GM12878 (cell line): ENCODE data around the gene FHL3. TPM values are rescaled to one million over a fixed set of nuclear protein-coding genes. Genes with fewer than 3 reads are reported as not detected.

Experiments
- ATF7 ChIP-seq: fragments of 450-650 bp; IDR thresholded peaks from 2 replicates; pipeline ENCODE4 v1.6.1; 2016; ENCODE audit warnings: low read depth, mild to moderate bottlenecking
- BCL11A ChIP-seq: IDR thresholded peaks from 2 replicates; pipeline ENCODE4 v1.6.1; 2011; ENCODE audit warnings: low read depth, low read length
- BMI1 ChIP-seq: fragments of 450-650 bp; IDR thresholded peaks from 2 replicates; pipeline ENCODE4 v1.6.1; 2016; ENCODE audit warnings: mild to moderate bottlenecking, moderate library complexity, borderline replicate concordance
- CBX5 ChIP-seq: sonication (generic); IDR thresholded peaks from 2 replicates; pipeline ENCODE4 v1.6.1; 2016; ENCODE audit warnings: low read depth, moderate library complexity, mild to moderate bottlenecking, inconsistent platforms
- CREM ChIP-seq: IDR thresholded peaks from 2 replicates; pipeline ENCODE4 v1.6.1; 2014; ENCODE audit warnings: antibody characterized with exemption, low read depth
- E2F8 ChIP-seq: fragments of 450-650 bp; IDR thresholded peaks from 2 replicates; pipeline ENCODE4 v1.6.1; 2018; ENCODE audit warnings: mild to moderate bottlenecking, low read depth, moderate library complexity; ENCODE audit not compliant: partially characterized antibody
- ESRRA ChIP-seq: IDR thresholded peaks from 2 replicates; pipeline ENCODE4 v1.6.1; 2012; ENCODE audit warnings: mild to moderate bottlenecking, low read length, improper control_type of control experiment
- GABPA ChIP-seq: IDR thresholded peaks from 2 replicates; pipeline ENCODE4 v1.6.1; 2014; ENCODE audit warnings: antibody characterized with exemption, low read depth, mild to moderate bottlenecking, inconsistent platforms
- HDGF ChIP-seq: fragments of 450-650 bp; IDR thresholded peaks from 2 replicates; pipeline ENCODE4 v1.6.1; 2016; ENCODE audit warnings: antibody characterized with exemption
- IKZF2 ChIP-seq, 2 experiments: fragments of 450-650 bp; IDR thresholded peaks; 2 replicates each; pipeline ENCODE4 v1.6.1; 2017; ENCODE audit warnings: mild to moderate bottlenecking in 2 of 2, moderate library complexity in 2 of 2
- IRF4 ChIP-seq: IDR thresholded peaks from 2 replicates; pipeline ENCODE4 v1.6.1; 2011; ENCODE audit warnings: low read depth, low read length
- IRF5 ChIP-seq: fragments of 450-650 bp; IDR thresholded peaks from 2 replicates; pipeline ENCODE4 v1.6.1; 2017; ENCODE audit warnings: borderline replicate concordance
- MEF2B ChIP-seq: fragments of 450-650 bp; IDR thresholded peaks from 2 replicates; pipeline ENCODE4 v1.6.1; 2018; ENCODE audit warnings: mild to moderate bottlenecking, moderate library complexity; ENCODE audit not compliant: partially characterized antibody, poor library complexity, severe bottlenecking
- MTA3 ChIP-seq: IDR thresholded peaks from 2 replicates; pipeline ENCODE4 v1.6.1; 2012; ENCODE audit warnings: low read length, inconsistent platforms, borderline replicate concordance
- NFYA ChIP-seq: IDR thresholded peaks from 2 replicates; pipeline ENCODE4 v1.6.1; 2011; ENCODE audit warnings: low read depth, mild to moderate bottlenecking, low read length, improper control_type of control experiment, borderline replicate concordance
- POLR2A ChIP-seq: IDR thresholded peaks from 2 replicates; pipeline ENCODE4 v1.6.1; 2011; ENCODE audit warnings: low read depth, mild to moderate bottlenecking, low read length
- RCOR1 ChIP-seq: conservative IDR thresholded peaks from 2 replicates; pipeline ENCODE4 v1.6.1; 2012; ENCODE audit warnings: low read depth, low read length, improper control_type of control experiment
- SMAD5 ChIP-seq: IDR thresholded peaks from 2 replicates; pipeline ENCODE4 v1.6.1; 2016; ENCODE audit warnings: antibody characterized with exemption, low read depth
- SPI1 ChIP-seq: IDR thresholded peaks from 2 replicates; pipeline ENCODE4 v1.6.1; 2011; ENCODE audit warnings: low read depth, mild to moderate bottlenecking, low read length, moderate library complexity, borderline replicate concordance; ENCODE audit not compliant: insufficient read depth
- TCF3 ChIP-seq: IDR thresholded peaks from 2 replicates; pipeline ENCODE4 v1.6.1; 2012; ENCODE audit warnings: low read depth, mild to moderate bottlenecking, low read length, borderline replicate concordance; ENCODE audit not compliant: insufficient read depth
- USF2 ChIP-seq: IDR thresholded peaks from 2 replicates; pipeline ENCODE4 v1.6.1; 2011; ENCODE audit warnings: low read depth, low read length, improper control_type of control experiment, borderline replicate concordance
- ZNF384 ChIP-seq: IDR thresholded peaks from 2 replicates; pipeline ENCODE4 v1.6.1; 2012; ENCODE audit warnings: low read depth, mild to moderate bottlenecking, low read length, improper control_type of control experiment, borderline replicate concordance
- ZNF592 ChIP-seq: fragments of 450-650 bp; IDR thresholded peaks from 2 replicates; pipeline ENCODE4 v1.6.1; 2017; ENCODE audit warnings: mild to moderate bottlenecking, moderate library complexity
- polyA plus RNA-seq, 11 experiments: library from polyadenylated mRNA; depleted of rRNA in 4 of 11; unstranded in 6 of 11; stranded (reverse) in 5 of 11; fragments of >200 nt; fragmentation: Nextera tagmentation in 4 of 11; fragmentation: Illumina TruSeq in 1 of 11; extraction: Ambion mirVana in 4 of 11; extraction: Trizol in 1 of 11; gene quantifications; 1 replicate in 1 of 11; 2 replicates in 10 of 11; pipeline versions ENCODE4 v1.2.1 to v1.2.3, GENCODE V29; 2011 to 2016; ENCODE audit warnings: inconsistent platforms in 2 of 11, missing spikeins in 2 of 11, low read depth in 1 of 11
- total RNA-seq, 4 experiments: library from RNA; depleted of rRNA in 3 of 4; stranded (reverse); fragments of >200 nt in 3 of 4; fragmentation: Illumina TruSeq in 1 of 4; extraction: Trizol in 1 of 4; gene quantifications; 2 replicates each; pipeline versions ENCODE4 v1.2.1 to v1.2.3, GENCODE V29; 2013 to 2021

FHL3 gene
- total and polyA plus RNA-seq, 10 of the 15 experiments (the other 5 are each of a cell fraction or from before 2014, with no cell fraction given): 0.26 to 13.9 (median 7.9) TPM

GRCh38 chr1:38046884-38047602 lies 41.7 kb upstream of the FHL3 start (continued):
- TF ChIP-seq ZNF592 (no peak), GABPA (no peak), ATF7 (no peak), BMI1 (no peak), MEF2B (peak; percentile 29), CBX5 (no peak), POLR2A (no peak), E2F8 (no peak), IKZF2 (IDR thresholded peaks at IDR 0.05) (no peak), CREM (no peak), NFYA (no peak), MTA3 (no peak), IRF4 (no peak), USF2 (no peak), ZNF384 (no peak), HDGF (no peak), IRF5 (no peak), SMAD5 (no peak), BCL11A (no peak), ESRRA (no peak), SPI1 (no peak), RCOR1 (no peak), TCF3 (no peak)
